ENCODE measurements around the gene HCAR3.

DNA sequence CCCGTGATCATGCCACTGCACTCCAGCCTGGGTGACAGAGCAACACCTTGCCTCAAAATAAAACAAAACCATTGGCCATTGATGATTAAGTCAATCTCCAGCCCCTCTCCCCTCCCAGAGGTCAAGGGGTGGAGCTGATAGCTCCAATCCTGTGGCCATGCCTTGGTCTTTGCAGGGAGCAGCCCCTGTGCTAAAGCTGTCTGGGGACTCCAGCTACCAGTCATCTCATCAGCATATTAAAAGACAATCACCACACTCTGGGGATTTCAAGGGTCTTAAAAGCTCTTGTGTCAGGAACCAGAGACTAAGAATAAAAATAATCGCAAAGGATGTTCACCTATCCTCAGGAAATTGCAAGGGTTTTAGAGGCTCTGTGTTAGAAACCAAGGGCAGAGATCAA, 44.1 kb downstream of the HCAR3 start:
- TF ChIP-seq POLR2AphosphoS5 (IDR thresholded peaks at IDR 0.05) (no peak), CTCF (IDR thresholded peaks at IDR 0.05) (no peak), POLR2A (IDR thresholded peaks at IDR 0.05) (no peak)
